Gastrocnemius medialis (tissue), 4 donors: ENCODE results near the gene IQGAP2.

Experiments used
- POLR2A ChIP-seq, 2 donors: fragments of 450-650 bp; IDR thresholded peaks; one replicate each; pipeline ENCODE4 v1.6.1; 2017; ENCODE audit warnings: antibody characterized with exemption in 2 of 2, mild to moderate bottlenecking in 2 of 2, moderate library complexity in 2 of 2
- TF ChIP-seq, protein P1 (sequence below), 5 experiments: fragments of 450-650 bp in 3 of 5; fragments of 200-600 bp in 2 of 5; sonication (generic) in 2 of 5; IDR thresholded peaks in 4 of 5; conservative IDR thresholded peaks in 1 of 5; 1 replicate in 4 of 5; 2 replicates in 1 of 5; pipeline ENCODE4 v1.5.1; 2016 to 2019; ENCODE audit warnings: antibody characterized with exemption in 5 of 5, mild to moderate bottlenecking in 3 of 5, moderate library complexity in 3 of 5

DNA sequence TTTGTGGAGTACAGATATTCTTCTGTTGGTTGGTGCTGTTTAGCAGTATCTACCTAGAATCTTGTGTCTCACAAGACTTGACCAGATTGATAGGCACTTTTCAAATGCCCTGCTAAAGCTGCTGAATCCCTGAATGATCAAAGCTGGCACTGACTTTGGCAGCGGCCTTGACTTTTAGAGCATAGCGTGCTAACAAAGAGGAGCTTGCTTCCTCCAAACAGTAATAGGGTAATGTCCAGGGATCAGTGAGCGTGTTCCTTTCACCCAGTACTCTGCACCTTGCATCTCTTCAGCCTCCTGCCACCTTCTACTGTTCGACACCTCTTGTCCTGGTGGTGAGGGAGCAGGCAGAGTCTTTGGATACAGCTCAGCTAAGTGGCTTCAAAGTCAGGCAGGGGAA is 100.8 kb downstream of the IQGAP2 start:
- TF ChIP-seq, protein P1, sequence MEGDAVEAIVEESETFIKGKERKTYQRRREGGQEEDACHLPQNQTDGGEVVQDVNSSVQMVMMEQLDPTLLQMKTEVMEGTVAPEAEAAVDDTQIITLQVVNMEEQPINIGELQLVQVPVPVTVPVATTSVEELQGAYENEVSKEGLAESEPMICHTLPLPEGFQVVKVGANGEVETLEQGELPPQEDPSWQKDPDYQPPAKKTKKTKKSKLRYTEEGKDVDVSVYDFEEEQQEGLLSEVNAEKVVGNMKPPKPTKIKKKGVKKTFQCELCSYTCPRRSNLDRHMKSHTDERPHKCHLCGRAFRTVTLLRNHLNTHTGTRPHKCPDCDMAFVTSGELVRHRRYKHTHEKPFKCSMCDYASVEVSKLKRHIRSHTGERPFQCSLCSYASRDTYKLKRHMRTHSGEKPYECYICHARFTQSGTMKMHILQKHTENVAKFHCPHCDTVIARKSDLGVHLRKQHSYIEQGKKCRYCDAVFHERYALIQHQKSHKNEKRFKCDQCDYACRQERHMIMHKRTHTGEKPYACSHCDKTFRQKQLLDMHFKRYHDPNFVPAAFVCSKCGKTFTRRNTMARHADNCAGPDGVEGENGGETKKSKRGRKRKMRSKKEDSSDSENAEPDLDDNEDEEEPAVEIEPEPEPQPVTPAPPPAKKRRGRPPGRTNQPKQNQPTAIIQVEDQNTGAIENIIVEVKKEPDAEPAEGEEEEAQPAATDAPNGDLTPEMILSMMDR (IDR thresholded peaks at IDR 0.05 in 4 of 5, conservative IDR thresholded peaks at IDR 0.05 in 1 of 5), result no peak
- TF ChIP-seq POLR2A (IDR thresholded peaks at IDR 0.05), result no peak
